ENCODE data around the gene CHCHD5. TPM values are rescaled to one million over a fixed set of nuclear protein-coding genes. Genes with fewer than 3 reads are reported as not detected.
A peak's percentile ranks its signal among the peaks of the same experiment; 100 is the strongest.

CHCHD5 gene
- total and polyA plus RNA-seq, 3 experiments from 2014 or later, result 33.1 to 41.8 (median 36.6) TPM

- H3K27ac Mint-ChIP-seq, result no peak overlapping the region
- Histone ChIP-seq H3K36me3 (ENCODE audit: insufficient read depth, low read length) (peaks cover 19% of the 10 kb centered on the region), H3K4me3 (ENCODE audit: low read length) (no peak overlapping the region), H3K9me3 (ENCODE audit: low read length) (no peaks in the 10 kb centered on the region), H3K27ac (ENCODE audit: low read depth, low read length) (no peak overlapping the region), H3K4me1 (ENCODE audit: insufficient read depth, low read length) (peaks cover 13% of the 10 kb centered on the region), H3K27me3 (ENCODE audit: insufficient read depth, low read length, poor library complexity, severe bottlenecking) (no peaks in the 10 kb centered on the region)
- CTCF ChIA-PET, result no interaction called here
- H3K27me3 Mint-ChIP-seq, result no peaks in the 10 kb centered on the region
- no peaks in the 10 kb centered on the region for H3K9me3 Mint-ChIP-seq
- peaks cover 9 to 25% (median 11%) of the 10 kb centered on the region in 3 donors for H3K36me3 Mint-ChIP-seq
- POLR2A ChIA-PET, result no interaction called here
- no peak for DNase-seq
- no peak overlapping the region for H3K4me3 Mint-ChIP-seq
- H3K4me1 Mint-ChIP-seq, result peaks cover 16 to 24% (median 23%) of the 10 kb centered on the region in 3 donors
Measured at GRCh38 chr2:112580084-112580483, 4.3 kb upstream of the CHCHD5 start.

DNA sequence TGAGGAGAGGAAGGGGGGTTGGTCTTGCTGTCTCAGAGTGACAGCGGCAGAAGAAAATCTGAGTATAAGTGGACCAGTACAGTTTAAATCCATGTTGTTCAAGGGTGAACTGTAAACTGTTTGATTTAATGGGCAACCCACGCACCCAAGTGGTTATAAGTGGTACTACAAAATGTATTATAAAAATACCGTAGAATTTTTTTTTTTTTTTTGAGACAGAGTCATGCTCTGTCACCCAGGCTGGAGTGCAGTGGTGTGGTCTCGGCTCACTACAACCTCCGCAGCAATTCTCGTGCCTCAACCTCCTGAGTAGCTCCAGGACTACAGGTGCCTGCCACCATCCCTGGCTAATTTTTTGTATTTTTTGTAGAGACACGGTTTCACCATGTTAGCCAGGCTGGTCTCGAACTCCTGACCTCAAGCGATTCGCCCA is 2.1 kb upstream of the CHCHD5 start:
- POLR2A ChIA-PET, result no interaction called here
- Histone ChIP-seq H3K36me3 (ENCODE audit: insufficient read depth, low read length) (peaks cover 5% of the 10 kb centered on the region), H3K27ac (ENCODE audit: low read depth, low read length) (no peak overlapping the region), H3K4me3 (ENCODE audit: low read length) (no peak overlapping the region), H3K4me1 (ENCODE audit: insufficient read depth, low read length) (peaks cover 29% of the 10 kb centered on the region), H3K27me3 (ENCODE audit: insufficient read depth, low read length, poor library complexity, severe bottlenecking) (no peaks in the 10 kb centered on the region), H3K9me3 (ENCODE audit: low read length) (no peaks in the 10 kb centered on the region)
- Mint-ChIP-seq H3K4me3 (peak overlapping the region in 4 of 7 donors; percentile 5 to 40 (median 18)), H3K27me3 (no peaks in the 10 kb centered on the region), H3K9me3 (no peaks in the 10 kb centered on the region), H3K4me1 (peaks cover 28 to 41% (median 39%) of the 10 kb centered on the region in 3 donors), H3K36me3 (peaks cover 5 to 17% (median 9%) of the 10 kb centered on the region in 3 donors), H3K27ac (peak overlapping the region in 6 of 8 donors; percentile 4 to 99 (median 68))
- CTCF ChIA-PET, result interaction anchor here (1.3 to 1.7 kb wide), 4 partner anchors 10 to 101 kb away, joined by 4 to 8 read pairs (median 5); partner anchors contain the start of gene SLC20A1
- peak; percentile 7 to 62 (median 53) for DNase-seq

GRCh38 chr2:112583497-112584133 is 794 bp upstream of the CHCHD5 start:
- peaks cover 8 to 27% (median 14%) of the 10 kb centered on the region in 3 donors for H3K36me3 Mint-ChIP-seq
- H3K4me3 ChIP-seq (ENCODE audit: low read length), result peak overlapping the region; percentile 96
- POLR2A ChIA-PET, result interaction anchor here (1.1 to 1.7 kb wide), 3 partner anchors 62 to 329 kb away, joined by 3 to 7 read pairs (median 3); partner anchors contain the start of genes SLC20A1 and ZC3H8

GRCh38 chr2:112584891-112585250 is 462 bp downstream of the CHCHD5 start:
- Mint-ChIP-seq H3K27ac (peak overlapping the region; percentile 90 to 99 (median 98)), H3K4me1 (peaks cover 30 to 42% (median 39%) of the 10 kb centered on the region in 3 donors), H3K27me3 (no peaks in the 10 kb centered on the region), H3K36me3 (peaks cover 8 to 35% (median 14%) of the 10 kb centered on the region in 3 donors), H3K9me3 (no peaks in the 10 kb centered on the region), H3K4me3 (peak overlapping the region; percentile 86 to 98 (median 96))
- POLR2A ChIA-PET, result interaction anchor here (0.6 to 1.7 kb wide), 5 partner anchors 12 to 65 kb away, joined by 3 to 7 read pairs (median 3); partner anchors contain the start of gene SLC20A1
- Histone ChIP-seq H3K9me3 (ENCODE audit: low read length) (no peaks in the 10 kb centered on the region), H3K4me3 (ENCODE audit: low read length) (peak overlapping the region; percentile 96), H3K27me3 (ENCODE audit: insufficient read depth, low read length, poor library complexity, severe bottlenecking) (no peaks in the 10 kb centered on the region), H3K4me1 (ENCODE audit: insufficient read depth, low read length) (peaks cover 29% of the 10 kb centered on the region), H3K27ac (ENCODE audit: low read depth, low read length) (peak overlapping the region; percentile 89), H3K36me3 (ENCODE audit: insufficient read depth, low read length) (peaks cover 7% of the 10 kb centered on the region)
- peak in 1 of 5 donors; percentile 2 for DNase-seq
- CTCF ChIA-PET, result interaction anchor here (1.6 to 4.4 kb wide), 2 partner anchors 14 to 142 kb away, joined by 8 to 28 read pairs; no protein-coding TSS in a partner anchor

More at GRCh38 chr2:112583497-112584133, 794 bp upstream of the CHCHD5 start:
- H3K36me3 ChIP-seq (ENCODE audit: insufficient read depth, low read length), result peaks cover 7% of the 10 kb centered on the region
- Mint-ChIP-seq H3K4me1 (peaks cover 30 to 42% (median 39%) of the 10 kb centered on the region in 3 donors), H3K4me3 (peak overlapping the region; percentile 86 to 98 (median 96)), H3K9me3 (no peaks in the 10 kb centered on the region), H3K27ac (peak overlapping the region; percentile 90 to 99 (median 98)), H3K27me3 (no peaks in the 10 kb centered on the region)
- no peaks in the 10 kb centered on the region for H3K27me3 ChIP-seq (ENCODE audit: insufficient read depth, low read length, poor library complexity, severe bottlenecking)
- CTCF ChIA-PET, result interaction anchor here (1.2 to 1.7 kb wide), 5 partner anchors 9 to 103 kb away, joined by 3 to 8 read pairs (median 5); partner anchors contain the start of gene SLC20A1
- peak in 1 of 5 donors; percentile 3 for DNase-seq
- H3K9me3 ChIP-seq (ENCODE audit: low read length), result no peaks in the 10 kb centered on the region
- H3K27ac ChIP-seq (ENCODE audit: low read depth, low read length), result peak overlapping the region; percentile 89
- H3K4me1 ChIP-seq (ENCODE audit: insufficient read depth, low read length), result peaks cover 29% of the 10 kb centered on the region

- POLR2A ChIA-PET, result interaction anchor here (0.6 to 1.7 kb wide), 3 partner anchors 12 to 65 kb away, joined by 3 to 7 read pairs (median 3); partner anchors contain the start of gene SLC20A1
- Mint-ChIP-seq H3K27me3 (no peaks in the 10 kb centered on the region), H3K9me3 (no peaks in the 10 kb centered on the region), H3K27ac (peak overlapping the region; percentile 27 to 99 (median 98)), H3K36me3 (peaks cover 10 to 38% (median 14%) of the 10 kb centered on the region in 3 donors), H3K4me1 (peaks cover 30 to 42% (median 39%) of the 10 kb centered on the region in 3 donors), H3K4me3 (peak overlapping the region; percentile 86 to 98 (median 96))
- CTCF ChIA-PET, result interaction anchor here (1.6 to 4.4 kb wide), 2 partner anchors 14 to 141 kb away, joined by 8 to 28 read pairs; no protein-coding TSS in a partner anchor
- peaks cover 29% of the 10 kb centered on the region for H3K4me1 ChIP-seq (ENCODE audit: insufficient read depth, low read length)
- H3K36me3 ChIP-seq (ENCODE audit: insufficient read depth, low read length), result peaks cover 7% of the 10 kb centered on the region
- no peaks in the 10 kb centered on the region for H3K27me3 ChIP-seq (ENCODE audit: insufficient read depth, low read length, poor library complexity, severe bottlenecking)
- H3K4me3 ChIP-seq (ENCODE audit: low read length), result peak overlapping the region; percentile 96
- H3K27ac ChIP-seq (ENCODE audit: low read depth, low read length), result peak overlapping the region; percentile 89
- peak in 1 of 5 donors; percentile 4 for DNase-seq
- no peaks in the 10 kb centered on the region for H3K9me3 ChIP-seq (ENCODE audit: low read length)
Measured at GRCh38 chr2:112585400-112585799, 991 bp downstream of the CHCHD5 start.

DNA sequence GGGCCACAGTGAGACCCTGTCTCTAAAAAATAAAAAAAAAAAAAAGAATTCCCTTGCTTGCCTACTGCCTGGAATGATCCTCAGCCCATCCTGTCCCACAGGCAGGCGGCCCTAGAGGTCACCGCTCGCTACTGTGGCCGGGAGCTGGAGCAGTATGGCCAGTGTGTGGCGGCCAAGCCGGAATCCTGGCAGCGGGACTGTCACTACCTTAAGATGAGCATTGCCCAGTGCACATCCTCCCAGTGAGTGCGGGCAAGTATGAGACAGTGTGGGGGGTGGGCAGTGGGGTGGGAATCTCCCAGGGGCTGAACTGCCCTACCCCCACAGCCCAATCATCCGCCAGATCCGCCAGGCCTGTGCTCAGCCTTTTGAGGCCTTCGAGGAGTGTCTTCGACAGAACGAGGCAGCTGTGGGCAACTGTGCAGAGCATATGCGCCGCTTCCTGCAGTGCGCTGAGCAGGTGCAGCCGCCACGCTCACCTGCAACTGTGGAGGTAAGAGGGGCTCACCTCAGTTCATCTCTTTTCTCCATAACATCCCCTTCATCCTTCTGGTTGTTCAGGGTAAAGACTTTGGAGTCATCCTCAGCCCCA is 1.6 kb downstream of the CHCHD5 start:
- H3K4me3 Mint-ChIP-seq, result peak overlapping the region in 5 of 7 donors; percentile 9 to 98 (median 69)
- H3K4me1 Mint-ChIP-seq, result peaks cover 30 to 42% (median 39%) of the 10 kb centered on the region in 3 donors
- ChIA-PET CTCF (interaction anchor here (4.4 kb wide), 1 partner anchor 13 kb away, joined by 28 read pairs; no protein-coding TSS in a partner anchor), POLR2A (no interaction called here)
- H3K4me1 ChIP-seq (ENCODE audit: insufficient read depth, low read length), result peaks cover 29% of the 10 kb centered on the region
- no peak for DNase-seq
- peak overlapping the region in 1 of 8 donors; percentile 90 for H3K27ac Mint-ChIP-seq
- H3K36me3 Mint-ChIP-seq, result peaks cover 12 to 42% (median 14%) of the 10 kb centered on the region in 3 donors
- no peaks in the 10 kb centered on the region for H3K27me3 ChIP-seq (ENCODE audit: insufficient read depth, low read length, poor library complexity, severe bottlenecking)
- no peaks in the 10 kb centered on the region for H3K27me3 Mint-ChIP-seq
- no peak overlapping the region for H3K4me3 ChIP-seq (ENCODE audit: low read length)
- H3K9me3 ChIP-seq (ENCODE audit: low read length), result no peaks in the 10 kb centered on the region
- H3K36me3 ChIP-seq (ENCODE audit: insufficient read depth, low read length), result peaks cover 7% of the 10 kb centered on the region
- no peaks in the 10 kb centered on the region for H3K9me3 Mint-ChIP-seq
- no peak overlapping the region for H3K27ac ChIP-seq (ENCODE audit: low read depth, low read length)

DNA sequence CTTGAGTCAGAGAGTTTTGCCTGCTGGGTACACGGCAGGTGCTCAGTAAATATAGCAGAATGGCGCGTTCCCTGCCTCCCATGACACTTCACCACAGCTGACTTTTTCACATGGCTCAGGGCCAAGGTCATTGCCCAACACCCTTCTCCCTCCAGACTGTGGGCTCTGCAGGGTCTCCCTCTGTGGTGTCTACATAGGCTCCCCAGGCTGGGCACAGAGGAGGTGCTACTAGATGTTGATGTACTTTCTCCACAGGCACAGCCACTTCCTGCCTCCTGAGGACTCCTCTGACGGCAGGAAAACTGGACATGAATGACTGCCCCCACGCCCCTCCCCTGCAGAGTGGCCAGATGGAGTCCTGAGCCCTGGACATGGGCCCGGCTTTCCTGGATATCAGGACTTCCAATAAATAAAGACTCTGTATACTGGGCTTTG is 4.2 kb downstream of the CHCHD5 start:
- Mint-ChIP-seq H3K4me1 (peaks cover 26 to 30% (median 27%) of the 10 kb centered on the region in 3 donors), H3K36me3 (peaks cover 14 to 50% (median 16%) of the 10 kb centered on the region in 3 donors), H3K4me3 (no peak overlapping the region), H3K27ac (peak overlapping the region in 1 of 8 donors; percentile 59), H3K9me3 (no peaks in the 10 kb centered on the region), H3K27me3 (no peaks in the 10 kb centered on the region)
- H3K9me3 ChIP-seq (ENCODE audit: low read length), result no peaks in the 10 kb centered on the region
- CTCF ChIA-PET, result interaction anchor here (4.4 kb wide), 1 partner anchor 10 kb away, joined by 28 read pairs; no protein-coding TSS in a partner anchor
- no peak for DNase-seq
- H3K27ac ChIP-seq (ENCODE audit: low read depth, low read length), result no peak overlapping the region
- no peak overlapping the region for H3K4me3 ChIP-seq (ENCODE audit: low read length)
- POLR2A ChIA-PET, result no interaction called here
- peaks cover 7% of the 10 kb centered on the region for H3K36me3 ChIP-seq (ENCODE audit: insufficient read depth, low read length)
- peaks cover 22% of the 10 kb centered on the region for H3K4me1 ChIP-seq (ENCODE audit: insufficient read depth, low read length)
- no peaks in the 10 kb centered on the region for H3K27me3 ChIP-seq (ENCODE audit: insufficient read depth, low read length, poor library complexity, severe bottlenecking)
